Peyer's patch (tissue), 4 donors: ENCODE measurements around the gene KLK7.

Experiments
- POLR2A ChIP-seq, 2 donors: fragments of 450-650 bp; IDR thresholded peaks; one replicate each; pipeline ENCODE4 v1.5.1; 2017; ENCODE audit warnings: antibody characterized with exemption in 2 of 2, mild to moderate bottlenecking in 2 of 2, moderate library complexity in 2 of 2
- TF ChIP-seq, protein P1 (sequence below), 6 experiments: fragments of 450-650 bp in 4 of 6; fragments of 200-600 bp in 2 of 6; sonication (generic) in 1 of 6; IDR thresholded peaks; one replicate each; pipeline ENCODE4 v1.5.1; 2017 to 2019; ENCODE audit warnings: antibody characterized with exemption in 6 of 6, mild to moderate bottlenecking in 3 of 6, moderate library complexity in 1 of 6

- TF ChIP-seq, protein P1, sequence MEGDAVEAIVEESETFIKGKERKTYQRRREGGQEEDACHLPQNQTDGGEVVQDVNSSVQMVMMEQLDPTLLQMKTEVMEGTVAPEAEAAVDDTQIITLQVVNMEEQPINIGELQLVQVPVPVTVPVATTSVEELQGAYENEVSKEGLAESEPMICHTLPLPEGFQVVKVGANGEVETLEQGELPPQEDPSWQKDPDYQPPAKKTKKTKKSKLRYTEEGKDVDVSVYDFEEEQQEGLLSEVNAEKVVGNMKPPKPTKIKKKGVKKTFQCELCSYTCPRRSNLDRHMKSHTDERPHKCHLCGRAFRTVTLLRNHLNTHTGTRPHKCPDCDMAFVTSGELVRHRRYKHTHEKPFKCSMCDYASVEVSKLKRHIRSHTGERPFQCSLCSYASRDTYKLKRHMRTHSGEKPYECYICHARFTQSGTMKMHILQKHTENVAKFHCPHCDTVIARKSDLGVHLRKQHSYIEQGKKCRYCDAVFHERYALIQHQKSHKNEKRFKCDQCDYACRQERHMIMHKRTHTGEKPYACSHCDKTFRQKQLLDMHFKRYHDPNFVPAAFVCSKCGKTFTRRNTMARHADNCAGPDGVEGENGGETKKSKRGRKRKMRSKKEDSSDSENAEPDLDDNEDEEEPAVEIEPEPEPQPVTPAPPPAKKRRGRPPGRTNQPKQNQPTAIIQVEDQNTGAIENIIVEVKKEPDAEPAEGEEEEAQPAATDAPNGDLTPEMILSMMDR (IDR thresholded peaks at IDR 0.05) = no peak
- TF ChIP-seq POLR2A (IDR thresholded peaks at IDR 0.05) = no peak
These were observed 48.1 kb upstream of the KLK7 start for GRCh38 chr19:51031880-51032225.
